Neural progenitor cell (in vitro differentiated cells): ENCODE data around the gene TAS2R7.

Experiments used
- CTCF ChIP-seq: fragments of 200-600 bp; sonication (generic); IDR thresholded peaks from 2 replicates; pipeline ENCODE4 v1.5.1; 2017; ENCODE audit warnings: antibody characterized with exemption, mild to moderate bottlenecking
- EZH2 ChIP-seq: fragments of 200-600 bp; sonication (generic); IDR thresholded peaks from 2 replicates; pipeline ENCODE4 v1.6.1; 2017; ENCODE audit warnings: antibody characterized with exemption, mild to moderate bottlenecking, moderate library complexity

- TF ChIP-seq EZH2 (no peak), CTCF (no peak)
Measured at GRCh38 chr12:10759657-10760056, 42.8 kb downstream of the TAS2R7 start.
